Stimulated activated CD8-positive, alpha-beta memory T cell treated with anti-CD3 and anti-CD28 coated beads, Interleukin-4, amount 100 ng/mL, for 24 hours (primary cell): ENCODE results near the gene NIF3L1.
"Not testable (repeated sequence)": the region's sequence is repeated elsewhere in the genome, so short reads cannot be mapped to it uniquely, and the experiment has no call there.

Experiments used
- DNase-seq: peaks from one replicate; pipeline ENCODE4 v3.0.0-alpha.2; 2020; ENCODE audit warnings: low read depth

NIF3L1 gene

DNA sequence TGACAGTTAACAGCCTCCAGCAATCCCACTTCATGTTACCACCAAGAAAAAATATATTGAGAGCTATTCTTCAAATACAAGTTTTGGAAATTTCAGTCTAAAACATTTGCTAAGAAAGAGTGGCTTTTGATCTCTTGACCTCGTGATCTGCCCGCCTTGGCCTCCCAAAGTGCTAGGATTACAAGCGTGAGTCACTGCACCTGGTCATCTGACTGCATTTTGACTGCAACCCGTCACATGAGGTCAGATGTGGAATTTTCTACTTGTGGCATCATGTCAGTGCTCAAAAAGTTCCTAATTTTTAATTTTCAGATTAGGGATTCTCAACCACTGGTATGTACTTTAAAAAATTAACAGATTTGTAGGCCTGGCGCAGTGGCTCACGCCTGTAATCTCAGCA is 15.6 kb upstream of the NIF3L1 start:
- DNase-seq, result no peak

DNA sequence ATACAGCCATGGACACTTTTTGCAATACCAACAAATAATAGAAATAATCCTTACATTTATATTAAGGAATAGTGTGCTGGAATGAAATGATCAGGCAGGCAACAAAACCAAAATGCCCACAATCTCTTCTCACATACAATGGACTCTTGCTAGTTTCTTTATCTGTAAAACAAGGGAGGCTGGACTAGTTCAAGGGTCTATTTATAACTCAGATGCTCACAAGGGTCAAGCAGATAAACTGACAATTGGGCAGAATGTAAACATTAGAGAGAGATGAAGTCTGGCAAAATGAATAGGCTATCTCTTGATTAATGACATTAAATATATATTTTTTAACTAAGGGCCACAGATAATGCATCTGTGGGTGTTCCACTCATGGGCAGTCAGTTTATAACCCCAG is 11.7 kb upstream of the NIF3L1 start:
- DNase-seq, result no peak

DNA sequence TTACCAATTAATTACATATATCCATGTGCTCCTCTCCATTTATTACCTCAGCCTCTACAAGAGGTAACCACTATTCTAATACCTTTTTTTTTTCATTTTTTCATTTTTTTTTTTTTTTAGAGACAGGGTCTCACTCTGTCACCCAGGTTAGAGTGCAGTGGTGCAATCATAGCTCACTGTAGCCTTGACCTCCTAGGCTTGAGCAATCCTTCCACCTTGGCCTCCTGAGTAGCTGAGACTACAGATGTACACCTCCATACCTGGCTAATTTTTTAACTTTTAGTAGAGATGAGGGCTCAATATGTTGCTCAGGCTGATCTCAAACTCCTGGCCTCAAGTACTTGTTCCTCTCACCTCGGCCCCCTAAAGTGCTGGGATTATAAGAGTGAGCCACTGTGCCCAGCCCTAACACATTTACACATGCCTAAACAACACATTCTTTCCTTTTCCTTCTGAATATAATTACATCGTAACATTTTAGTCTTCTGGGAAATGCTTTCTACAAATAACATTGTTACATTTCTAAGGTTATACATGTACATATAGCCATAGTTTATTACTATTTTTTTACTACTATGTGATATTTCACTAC is 10.8 kb upstream of the NIF3L1 start:
- DNase-seq, result no peak

DNA sequence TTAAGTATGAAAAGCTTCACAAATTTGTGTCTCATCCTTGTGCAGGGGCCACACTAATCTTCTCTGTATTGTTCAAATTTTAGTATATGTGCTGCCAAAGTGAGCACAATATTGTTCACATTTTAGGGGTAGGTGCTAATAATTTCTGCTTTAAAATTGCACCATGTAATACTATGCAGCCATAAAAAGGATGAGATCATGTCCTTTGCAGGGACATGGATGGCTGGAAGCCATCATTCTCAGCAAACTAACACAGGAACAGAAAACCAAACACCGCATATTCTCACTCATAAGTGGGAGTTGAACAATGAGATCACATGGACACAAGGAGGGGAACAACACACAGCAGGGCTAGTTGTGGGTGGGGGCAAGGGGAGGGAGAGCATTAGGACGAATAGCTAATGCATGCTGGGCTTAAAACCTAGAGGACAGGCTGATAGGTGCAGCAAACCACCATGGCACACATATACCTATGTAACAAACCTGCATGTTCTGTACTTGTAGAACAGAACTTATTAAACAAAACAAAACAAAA is 7.4 kb upstream of the NIF3L1 start:
- not testable (repeated sequence) for DNase-seq

DNA sequence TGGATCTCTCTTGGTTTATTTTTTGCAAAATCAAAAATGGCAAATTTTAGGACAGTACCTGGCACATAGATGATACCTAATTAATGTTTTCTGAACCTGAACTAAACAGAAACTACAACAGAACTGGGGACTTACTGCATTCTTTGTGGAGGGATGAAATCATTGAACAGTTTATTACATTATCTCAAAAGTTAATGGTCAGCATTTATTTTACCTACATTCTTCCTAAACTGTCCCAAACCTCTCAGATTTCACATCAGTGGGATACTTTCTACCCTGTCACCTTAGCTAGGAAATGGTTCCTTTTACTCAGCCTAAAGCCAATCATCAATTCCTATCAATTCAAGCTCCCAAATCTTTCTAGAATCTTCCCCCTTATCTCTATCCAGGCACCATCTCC is 10.3 kb downstream of the NIF3L1 start:
- no peak for DNase-seq

DNA sequence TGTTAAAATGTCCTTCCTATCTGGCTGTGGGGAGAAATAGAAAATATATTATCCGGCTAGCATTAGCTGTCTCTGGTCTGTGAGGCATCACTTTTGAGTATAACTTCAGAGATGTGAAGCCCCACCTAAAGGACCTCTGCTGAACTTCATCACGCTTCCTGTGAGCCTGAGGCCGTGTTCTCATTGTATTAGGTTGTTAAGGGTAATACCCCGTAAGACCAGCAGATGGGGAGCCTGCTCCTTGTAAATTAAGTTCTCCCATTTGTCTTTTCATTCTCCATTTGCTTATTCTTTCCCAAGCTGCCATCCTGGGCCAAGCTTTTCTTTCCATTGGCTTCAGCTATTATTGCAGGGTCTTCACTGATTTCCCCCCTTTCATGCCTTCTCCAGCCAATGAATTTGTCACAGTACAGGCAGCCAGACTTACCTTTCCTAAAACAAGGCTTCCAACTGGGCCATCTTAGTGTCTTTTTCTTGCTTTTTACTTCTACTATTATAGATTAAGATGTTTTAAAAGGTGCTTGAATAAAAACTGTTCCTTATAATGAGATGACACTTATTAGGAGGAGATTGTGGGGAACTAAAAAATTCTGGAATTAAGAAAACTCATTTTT is 12.4 kb downstream of the NIF3L1 start:
- DNase-seq, result peak; percentile 28

DNA sequence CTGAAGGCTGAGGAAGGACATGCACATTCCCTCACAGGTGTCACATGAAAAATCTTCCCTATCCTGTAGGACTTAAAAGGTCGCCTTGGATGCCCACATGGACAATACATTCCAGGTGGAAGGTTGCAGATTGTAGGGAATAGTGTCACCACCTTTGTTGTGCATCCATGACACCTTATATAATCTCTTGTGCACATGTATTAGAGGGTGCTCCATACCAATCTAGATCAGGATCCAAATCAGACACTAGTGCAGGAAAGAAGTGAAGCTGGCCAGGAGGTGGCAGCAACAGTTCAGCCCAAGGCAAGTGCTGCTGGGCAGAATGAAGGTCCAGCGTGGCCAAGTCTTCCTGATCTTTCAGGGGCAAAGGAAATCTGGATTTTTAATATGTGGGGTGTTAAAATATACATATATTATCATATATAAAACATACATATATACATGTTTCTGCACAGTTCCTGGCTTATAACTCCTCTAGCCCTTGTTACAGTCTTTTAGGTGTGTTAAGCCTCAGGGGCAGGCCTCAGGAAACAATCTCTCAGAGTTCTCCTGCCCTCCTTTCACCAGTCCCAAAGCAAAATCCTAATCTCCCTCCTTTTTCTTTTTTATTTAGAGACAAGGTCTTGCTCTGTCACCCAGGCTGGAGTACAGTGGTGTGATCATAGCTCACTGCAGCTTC is 16.6 kb downstream of the NIF3L1 start:
- DNase-seq, result peak; percentile 14

DNA sequence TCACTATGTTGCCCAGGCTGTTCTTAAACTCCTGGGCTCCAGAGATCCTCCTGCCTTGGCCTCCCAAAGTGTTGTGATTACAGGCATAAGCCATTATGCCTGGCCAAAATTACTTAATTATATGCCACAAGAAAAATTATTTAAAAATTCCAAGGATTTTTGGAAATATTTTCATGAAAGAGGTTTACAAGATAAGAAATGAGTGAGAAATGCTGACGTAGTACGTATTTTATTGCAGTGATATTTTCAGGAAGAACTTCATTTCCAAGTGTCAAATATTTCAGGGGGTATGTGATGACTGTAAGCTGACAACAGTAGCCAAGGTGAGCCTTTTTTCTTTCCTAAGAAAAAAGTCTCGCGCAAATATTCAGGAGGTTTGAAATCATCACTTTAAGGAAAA is 20.8 kb downstream of the NIF3L1 start:
- no peak for DNase-seq

DNA sequence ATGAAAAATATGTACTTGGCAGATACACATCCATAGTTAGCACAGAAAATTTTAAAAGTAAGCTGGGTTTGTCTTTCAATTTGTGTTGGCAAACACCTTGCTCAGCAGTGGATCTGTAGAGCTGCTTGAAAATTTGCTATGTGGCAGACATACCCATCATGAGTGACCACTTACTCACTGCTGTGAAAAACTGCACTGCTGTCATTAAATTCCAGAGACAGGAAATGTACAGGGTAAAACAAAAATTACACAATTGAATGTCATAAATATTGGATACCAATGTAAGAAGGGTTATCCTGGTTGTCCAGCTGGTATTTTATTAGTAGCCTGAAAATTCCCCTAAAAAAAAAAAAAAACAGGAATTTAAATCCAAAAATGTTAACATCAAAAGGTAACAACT is 24.5 kb downstream of the NIF3L1 start:
- no peak for DNase-seq

DNA sequence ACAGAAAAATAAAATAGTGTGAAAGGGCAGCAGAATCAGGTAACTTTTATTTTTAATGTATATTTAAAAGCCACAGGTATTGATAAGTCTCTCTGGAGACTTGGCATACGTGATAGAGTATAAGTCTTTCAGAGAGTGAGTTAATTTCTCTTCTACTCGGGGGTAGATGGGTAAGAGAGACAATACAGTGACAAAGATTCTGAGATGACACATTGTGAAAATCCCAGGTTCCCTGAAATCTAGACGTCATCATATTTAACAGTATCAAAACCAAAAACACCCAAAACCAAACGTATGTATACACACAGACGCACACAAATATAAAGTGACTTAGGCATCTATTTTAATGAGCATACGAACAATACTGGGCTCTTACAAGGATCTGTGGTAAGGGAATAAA is 33.3 kb downstream of the NIF3L1 start:
- DNase-seq, result no peak

DNA sequence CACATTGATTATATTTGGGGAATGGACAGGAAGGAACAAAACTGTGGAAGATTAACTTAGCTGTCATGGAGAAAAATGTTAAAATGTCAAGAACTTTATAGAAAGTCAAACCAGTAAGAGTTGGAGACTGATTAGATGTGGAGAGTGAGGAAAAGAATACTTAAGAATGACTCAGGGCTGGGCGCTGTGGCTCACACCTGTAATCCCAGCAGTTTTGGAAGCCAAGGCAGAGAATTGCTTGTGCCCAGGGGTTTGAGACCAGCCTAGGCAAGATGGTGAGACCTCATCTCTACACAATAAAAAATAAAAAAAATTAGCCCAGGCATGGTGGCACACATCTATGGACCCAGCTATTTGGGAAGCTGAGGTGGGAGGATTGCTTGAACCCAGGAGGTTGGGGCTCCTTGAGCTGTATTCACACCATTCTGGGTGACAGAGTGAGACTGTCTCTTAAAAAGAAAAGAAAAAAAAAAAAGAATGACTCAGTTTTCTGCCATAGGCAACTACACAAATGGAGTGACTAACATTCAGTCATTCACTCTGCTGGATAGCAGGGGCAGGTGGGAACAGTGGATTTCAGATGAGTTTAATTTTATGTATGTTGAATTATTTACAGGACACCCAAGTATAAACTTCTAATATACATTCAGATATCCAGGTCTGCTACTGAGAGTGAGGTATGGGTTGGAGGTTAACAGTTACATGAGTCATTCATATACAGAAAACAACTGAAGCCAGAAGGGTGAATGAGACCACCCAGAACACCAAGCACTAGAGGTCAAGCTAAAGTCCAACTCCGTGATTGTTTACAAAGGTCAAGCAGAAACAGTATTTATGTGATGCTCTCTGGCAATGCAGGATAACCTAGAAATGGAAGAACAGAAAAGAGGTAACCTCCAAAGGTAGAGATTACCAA is 40.4 kb downstream of the NIF3L1 start:
- no peak for DNase-seq

DNA sequence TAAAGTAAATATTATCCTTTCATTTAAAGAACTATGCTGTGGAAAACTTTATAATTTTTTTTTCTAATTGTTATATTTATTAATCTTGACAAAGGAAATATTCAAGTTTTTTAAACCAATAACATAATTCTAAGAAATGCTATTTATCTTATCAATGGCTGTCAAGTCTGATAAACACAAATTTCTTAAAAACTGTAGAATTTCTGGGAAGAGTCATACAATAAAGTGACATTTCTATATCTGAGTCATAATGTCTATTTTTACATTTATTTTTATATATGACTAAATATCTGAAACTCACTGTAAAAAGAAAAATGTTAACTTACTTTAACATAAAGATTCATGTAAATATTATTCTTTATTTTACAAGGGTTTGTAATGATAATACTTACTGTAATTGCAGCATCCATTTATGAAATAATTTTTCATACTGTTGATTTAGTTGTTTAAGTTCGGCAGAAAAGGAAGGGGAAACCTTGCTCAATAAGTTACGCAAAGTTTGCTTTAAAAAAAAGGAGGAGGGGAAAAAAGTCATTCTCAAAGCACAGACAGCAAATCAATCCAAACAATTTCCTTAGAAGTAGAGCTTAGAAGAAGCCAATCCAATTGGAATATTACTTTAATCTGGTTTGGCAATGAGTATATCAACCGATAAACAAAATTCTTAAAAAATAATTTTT is 41.9 kb downstream of the NIF3L1 start:
- no peak for DNase-seq

DNA sequence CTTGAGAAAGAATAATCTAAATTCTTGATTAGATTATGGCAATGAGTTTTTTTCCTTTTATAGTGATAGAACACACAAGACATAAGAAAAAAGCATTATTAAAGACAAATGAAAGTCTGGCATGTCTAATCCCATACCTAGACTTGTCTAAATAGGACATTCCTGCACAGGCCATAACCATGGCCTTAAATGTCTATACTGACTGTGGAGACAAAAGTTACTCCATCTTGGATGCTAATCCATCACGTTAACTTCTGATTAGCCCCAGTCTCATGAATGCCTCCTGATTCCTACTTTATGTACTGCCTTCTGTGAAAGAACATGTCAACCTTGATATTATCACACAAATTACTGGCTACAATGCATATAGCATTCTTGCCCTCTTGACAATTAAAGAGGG is 50.7 kb downstream of the NIF3L1 start:
- no peak for DNase-seq

DNA sequence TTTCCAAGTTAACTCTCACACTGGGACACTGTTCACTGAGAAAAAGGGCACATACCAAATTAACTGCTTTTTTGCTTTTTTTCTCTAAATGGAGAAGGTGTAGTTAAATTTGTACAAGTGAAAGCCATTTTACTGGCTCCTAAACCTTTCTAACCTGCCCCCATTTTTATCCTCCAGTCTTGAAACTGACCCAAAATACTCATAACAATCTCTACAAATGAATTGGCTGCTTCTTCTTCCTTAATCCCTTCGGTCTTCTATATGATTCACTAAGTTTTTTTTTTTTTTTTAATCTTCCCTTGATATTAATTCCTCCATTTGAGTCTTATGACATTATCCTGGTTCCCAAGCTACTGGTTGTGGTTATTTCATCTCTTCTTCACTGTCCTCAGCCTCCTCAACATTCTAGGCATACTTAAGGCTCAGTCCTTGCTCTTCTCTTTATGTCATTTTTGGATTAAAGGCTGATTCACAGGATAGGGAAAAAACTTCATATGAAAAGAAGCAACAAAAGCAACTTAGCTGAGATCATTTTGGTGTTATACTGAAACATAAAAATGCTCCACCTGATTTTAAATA is 54.4 kb downstream of the NIF3L1 start:
- DNase-seq, result no peak

DNA sequence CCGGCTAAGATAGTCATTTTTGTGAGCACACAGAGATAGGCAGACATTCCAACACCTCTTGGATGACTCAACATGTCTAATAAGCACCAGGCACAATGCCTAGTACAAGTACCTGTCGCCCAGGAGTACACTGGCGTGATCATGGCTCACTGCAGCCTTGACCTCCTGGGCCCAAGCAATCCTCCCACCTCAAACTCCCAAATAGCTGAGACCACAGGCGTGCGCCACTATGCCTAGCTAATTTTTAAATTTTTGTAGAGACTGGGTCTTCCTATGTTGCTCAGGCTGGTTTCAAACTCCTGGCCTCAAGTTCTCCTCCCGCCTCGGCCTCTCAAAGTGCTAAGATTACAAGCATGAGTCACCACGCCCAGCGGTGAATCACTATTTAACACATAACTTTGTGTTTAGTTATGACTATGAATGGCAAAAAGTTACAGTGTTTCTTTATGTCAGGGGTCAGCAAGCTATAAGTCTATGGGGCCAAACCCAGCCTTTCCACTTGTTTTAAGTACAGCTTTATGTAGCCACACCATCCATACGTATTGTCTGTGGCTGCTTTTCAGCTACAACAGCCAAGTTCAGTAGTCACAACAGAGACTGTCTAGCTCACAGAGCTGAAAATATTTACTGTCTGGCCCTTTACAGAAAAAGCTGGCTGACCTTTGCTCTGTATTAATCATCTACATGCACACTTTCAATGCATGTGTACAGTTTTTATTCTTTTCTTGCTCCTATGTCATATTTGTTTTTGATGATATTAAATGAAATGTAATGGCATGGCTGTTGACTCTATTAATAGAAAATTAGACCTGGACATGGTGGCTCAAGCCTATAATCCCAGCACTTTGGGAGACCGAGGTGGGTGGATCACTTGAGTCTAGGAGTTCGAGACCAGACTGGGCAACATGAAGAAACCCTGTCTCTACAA is 55.6 kb downstream of the NIF3L1 start:
- peak; percentile 52 for DNase-seq

DNA sequence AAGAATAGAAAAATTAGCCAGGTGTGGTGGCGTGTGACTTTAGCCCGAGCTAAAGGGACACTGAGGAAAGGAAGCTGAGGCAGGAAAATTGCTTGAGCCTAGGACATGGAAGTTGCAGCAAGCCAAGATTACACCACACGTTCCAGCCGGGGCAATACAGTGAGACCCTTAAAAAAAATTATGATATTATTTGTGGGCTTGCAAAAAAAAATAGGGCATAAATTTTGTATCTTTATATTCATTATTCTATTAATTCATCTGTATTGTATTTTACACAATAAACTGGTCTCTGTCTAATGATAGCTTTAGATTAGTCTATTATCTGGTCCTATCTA is 56.2 kb downstream of the NIF3L1 start:
- no peak for DNase-seq

DNA sequence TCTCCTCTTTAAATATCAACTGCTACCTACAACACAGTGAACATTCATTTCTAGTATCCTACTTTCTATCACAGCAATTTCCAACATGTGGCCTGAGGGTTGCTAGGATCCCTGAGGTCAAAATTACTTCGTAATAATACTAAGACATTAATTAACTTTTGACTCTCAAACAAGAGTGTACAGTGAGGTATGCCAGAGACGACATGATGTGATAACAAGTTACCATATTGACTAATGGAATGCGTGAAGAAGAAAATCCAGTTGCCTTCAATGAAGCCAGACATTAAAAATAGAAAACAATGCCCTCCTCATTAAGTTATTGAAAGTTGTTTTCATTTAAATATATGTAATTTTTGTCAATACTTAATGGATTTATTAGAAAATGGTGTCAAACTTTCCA is 61.2 kb downstream of the NIF3L1 start:
- DNase-seq, result no peak
